NCI-H2196 treated with DMSO at 0.1 percent for 48 hours (cell line): Measurements from ENCODE around the gene NUBP2.

Source experiments
- DNase-seq: peaks from one replicate; lab custom pipeline; 2025; ENCODE audit not compliant: unreplicated experiment; lab: John Stamatoyannopoulos, UW

Gene NUBP2

GRCh38 chr16:1771188-1771863 lies 11.4 kb upstream of the NUBP2 start, which contains the start of gene NME3:
Gene NME3 (minus strand): TSS chr16:1771543. CDS start chr16:1771534, 9 bp downstream.
- peak; percentile 47 for DNase-seq

GRCh38 chr16:1771864-1772361 lies 10.8 kb upstream of the NUBP2 start:
- DNase-seq, result no peak

- DNase-seq, result no peak
Measured at GRCh38 chr16:1772362-1772907, 10.3 kb upstream of the NUBP2 start, which contains the start of gene EME2. Gene EME2 (plus strand): TSS chr16:1772810. CDS start chr16:1773228, 418 bp downstream.

GRCh38 chr16:1772908-1773702 lies 9.7 kb upstream of the NUBP2 start, which contains the start of gene MRPS34:
Gene MRPS34 (minus strand): TSS chr16:1773134. CDS start chr16:1773119, 15 bp downstream.
- peak; percentile 76 for DNase-seq

- no peak for DNase-seq
Measured at GRCh38 chr16:1773703-1774447, 8.9 kb upstream of the NUBP2 start.

- DNase-seq, result no peak
Measured at GRCh38 chr16:1774448-1774780, 8.3 kb upstream of the NUBP2 start.

GRCh38 chr16:1775006-1775845 lies 7.5 kb upstream of the NUBP2 start:
- no peak for DNase-seq

GRCh38 chr16:1775846-1776671 lies 6.7 kb upstream of the NUBP2 start:
- DNase-seq, result no peak

GRCh38 chr16:1776672-1776955 lies 6.1 kb upstream of the NUBP2 start:
- no peak for DNase-seq

- DNase-seq, result no peak
Measured at GRCh38 chr16:1776991-1777374, 5.8 kb upstream of the NUBP2 start.

GRCh38 chr16:1777375-1778199 lies 5.2 kb upstream of the NUBP2 start:
- DNase-seq, result no peak

GRCh38 chr16:1778200-1779179 lies 4.3 kb upstream of the NUBP2 start:
- DNase-seq, result no peak

- DNase-seq, result no peak
Measured at GRCh38 chr16:1779234-1779701, 3.5 kb upstream of the NUBP2 start.

- no peak for DNase-seq
Measured at GRCh38 chr16:1779741-1780676, 2.8 kb upstream of the NUBP2 start.

GRCh38 chr16:1780677-1781072 lies 2.1 kb upstream of the NUBP2 start:
- DNase-seq, result no peak

- DNase-seq, result no peak
Measured at GRCh38 chr16:1781254-1781653, 1.5 kb upstream of the NUBP2 start.
